GM10266 (cell line): ENCODE results near the gene SAMD11.

Experiments used
- DNase-seq: peaks from one replicate; pipeline ENCODE4 v3.0.0; 2012; ENCODE audit errors: extremely low spot score
- TF ChIP-seq, protein P1 (sequence below): IDR thresholded peaks from 2 replicates; pipeline ENCODE4 v1.5.1; 2012; ENCODE audit warnings: mild to moderate bottlenecking, low read depth; ENCODE audit not compliant: control insufficient read depth, insufficient read depth; ENCODE audit errors: missing control alignments

SAMD11 gene

DNA sequence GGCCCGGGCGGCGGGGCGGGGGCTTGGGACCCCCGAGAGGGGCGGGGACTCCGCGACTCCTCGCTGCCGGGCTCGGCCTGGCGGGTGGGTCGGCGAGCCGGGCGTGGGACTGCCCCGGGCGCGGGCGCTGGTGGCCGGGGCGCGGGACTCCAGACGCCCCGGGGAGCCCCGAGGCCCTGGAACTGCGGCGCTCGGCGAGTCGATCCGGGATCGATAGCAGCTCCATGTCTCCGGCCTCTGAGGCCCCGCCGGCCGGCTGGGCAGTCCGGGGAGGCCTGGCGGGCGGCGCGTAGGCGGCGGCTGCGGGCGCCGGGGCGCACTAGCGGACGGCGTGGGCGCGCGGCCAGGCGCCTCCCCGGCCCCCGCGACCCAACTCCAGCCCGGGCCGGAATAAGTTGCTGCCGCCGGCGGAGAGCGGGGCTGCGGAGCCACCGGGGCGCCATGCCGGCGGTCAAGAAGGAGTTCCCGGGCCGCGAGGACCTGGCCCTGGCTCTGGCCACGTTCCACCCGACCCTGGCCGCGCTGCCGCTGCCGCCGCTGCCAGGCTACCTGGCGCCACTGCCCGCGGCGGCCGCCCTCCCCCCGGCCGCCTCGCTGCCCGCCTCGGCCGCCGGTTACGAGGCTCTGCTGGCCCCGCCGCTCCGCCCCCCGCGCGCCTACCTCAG is 400 bp downstream of the SAMD11 start:
- TF ChIP-seq, protein P1, sequence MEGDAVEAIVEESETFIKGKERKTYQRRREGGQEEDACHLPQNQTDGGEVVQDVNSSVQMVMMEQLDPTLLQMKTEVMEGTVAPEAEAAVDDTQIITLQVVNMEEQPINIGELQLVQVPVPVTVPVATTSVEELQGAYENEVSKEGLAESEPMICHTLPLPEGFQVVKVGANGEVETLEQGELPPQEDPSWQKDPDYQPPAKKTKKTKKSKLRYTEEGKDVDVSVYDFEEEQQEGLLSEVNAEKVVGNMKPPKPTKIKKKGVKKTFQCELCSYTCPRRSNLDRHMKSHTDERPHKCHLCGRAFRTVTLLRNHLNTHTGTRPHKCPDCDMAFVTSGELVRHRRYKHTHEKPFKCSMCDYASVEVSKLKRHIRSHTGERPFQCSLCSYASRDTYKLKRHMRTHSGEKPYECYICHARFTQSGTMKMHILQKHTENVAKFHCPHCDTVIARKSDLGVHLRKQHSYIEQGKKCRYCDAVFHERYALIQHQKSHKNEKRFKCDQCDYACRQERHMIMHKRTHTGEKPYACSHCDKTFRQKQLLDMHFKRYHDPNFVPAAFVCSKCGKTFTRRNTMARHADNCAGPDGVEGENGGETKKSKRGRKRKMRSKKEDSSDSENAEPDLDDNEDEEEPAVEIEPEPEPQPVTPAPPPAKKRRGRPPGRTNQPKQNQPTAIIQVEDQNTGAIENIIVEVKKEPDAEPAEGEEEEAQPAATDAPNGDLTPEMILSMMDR, result no peak
- no peak for DNase-seq

DNA sequence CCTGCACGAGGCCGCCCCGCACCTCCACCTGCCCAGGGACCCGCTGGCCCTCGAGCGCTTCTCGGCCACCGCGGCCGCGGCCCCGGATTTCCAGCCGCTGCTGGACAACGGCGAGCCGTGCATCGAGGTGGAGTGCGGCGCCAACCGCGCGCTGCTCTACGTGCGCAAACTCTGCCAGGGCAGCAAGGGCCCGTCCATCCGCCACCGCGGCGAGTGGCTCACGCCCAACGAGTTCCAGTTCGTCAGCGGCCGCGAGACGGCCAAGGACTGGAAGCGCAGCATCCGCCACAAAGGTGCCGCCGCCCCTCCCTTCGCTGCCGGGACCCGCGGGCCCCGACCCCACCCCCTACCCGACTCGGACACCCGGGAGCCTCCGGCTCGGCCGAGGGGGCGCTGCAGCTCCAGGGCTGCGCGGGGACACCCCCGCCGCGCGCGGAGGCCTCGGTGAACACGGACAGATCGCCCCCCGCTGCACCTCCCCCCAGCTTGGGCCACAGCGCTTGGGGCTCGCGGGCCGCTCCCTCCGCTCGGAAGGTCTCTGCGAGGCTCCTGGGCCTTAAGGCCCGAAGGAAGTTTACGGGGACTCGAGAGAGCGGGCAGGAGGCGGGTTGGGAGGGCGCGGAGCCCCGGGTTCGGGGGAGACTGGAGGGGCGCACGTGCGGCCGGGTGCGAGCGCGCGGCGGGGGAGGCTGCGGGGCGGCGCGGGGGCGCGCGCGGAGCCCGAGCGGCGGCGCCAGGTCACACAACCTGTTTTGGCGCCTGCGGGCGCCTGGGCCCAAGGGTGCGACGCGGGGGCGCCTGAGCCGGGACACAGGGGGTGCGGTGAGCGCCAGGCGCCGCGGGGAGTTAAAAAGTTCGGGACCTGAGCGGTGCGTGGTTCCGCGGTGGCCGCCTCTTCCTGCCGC is 1.2 kb downstream of the SAMD11 start:
- TF ChIP-seq, protein P1, result no peak
- no peak for DNase-seq

DNA sequence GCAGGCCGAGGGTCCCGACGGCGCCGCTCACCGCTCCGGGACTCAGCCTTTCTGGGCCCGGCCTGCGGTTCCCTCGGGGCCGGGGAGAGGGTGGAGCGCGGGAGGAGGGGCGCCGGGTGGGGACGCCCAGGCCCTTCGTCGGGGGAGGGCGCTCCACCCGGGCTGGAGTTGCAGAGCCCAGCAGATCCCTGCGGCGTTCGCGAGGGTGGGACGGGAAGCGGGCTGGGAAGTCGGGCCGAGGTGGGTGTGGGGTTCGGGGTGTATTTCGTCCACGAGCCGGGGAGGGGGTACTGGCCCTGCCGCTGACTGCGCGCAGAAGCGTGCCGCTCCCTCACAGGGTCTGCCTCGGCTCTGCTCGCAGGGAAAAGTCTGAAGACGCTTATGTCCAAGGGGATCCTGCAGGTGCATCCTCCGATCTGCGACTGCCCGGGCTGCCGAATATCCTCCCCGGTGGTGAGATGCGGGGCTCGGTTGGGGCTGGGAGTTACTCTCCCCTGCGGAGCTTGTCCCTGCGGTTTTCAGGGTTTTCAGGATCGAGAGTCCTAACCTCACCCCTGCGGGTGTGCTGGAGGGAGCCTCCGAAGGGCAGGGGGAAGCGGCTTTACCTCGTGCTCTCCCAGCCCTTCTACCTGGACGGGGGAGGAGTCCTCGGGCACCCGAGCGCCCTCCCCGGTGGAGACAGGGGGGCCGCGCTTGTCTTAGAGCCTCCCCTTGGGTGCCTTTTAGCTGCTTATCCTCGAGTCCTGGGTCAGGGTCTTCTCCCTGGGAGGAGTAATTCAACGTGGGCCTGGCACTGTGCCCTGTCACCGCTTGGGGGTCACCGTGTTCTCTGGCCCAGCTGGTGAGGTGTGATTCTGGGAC is 2.1 kb downstream of the SAMD11 start:
- DNase-seq, result no peak
- TF ChIP-seq, protein P1, result no peak

DNA sequence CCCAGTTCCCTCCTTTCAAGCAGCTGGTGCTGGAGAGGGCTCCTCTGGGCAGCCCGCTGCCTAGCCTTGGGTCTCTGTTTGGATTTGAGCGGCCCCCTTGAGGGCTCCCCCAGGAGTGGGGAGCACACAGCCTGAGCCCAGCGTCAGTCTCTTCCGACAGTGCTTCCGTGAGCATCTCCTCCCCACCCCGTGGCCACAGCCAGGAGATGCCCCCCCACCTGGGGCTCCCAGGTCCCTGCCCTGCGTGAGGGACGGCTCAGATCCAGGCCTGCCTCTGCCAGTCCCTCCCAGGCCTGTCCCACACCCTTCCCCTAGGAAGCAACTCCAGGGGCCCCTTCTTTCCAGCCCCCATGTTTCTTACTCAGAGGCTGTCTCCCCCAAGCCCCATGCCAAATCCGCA is 3.5 kb downstream of the SAMD11 start:
- TF ChIP-seq, protein P1, result no peak
- DNase-seq, result no peak

DNA sequence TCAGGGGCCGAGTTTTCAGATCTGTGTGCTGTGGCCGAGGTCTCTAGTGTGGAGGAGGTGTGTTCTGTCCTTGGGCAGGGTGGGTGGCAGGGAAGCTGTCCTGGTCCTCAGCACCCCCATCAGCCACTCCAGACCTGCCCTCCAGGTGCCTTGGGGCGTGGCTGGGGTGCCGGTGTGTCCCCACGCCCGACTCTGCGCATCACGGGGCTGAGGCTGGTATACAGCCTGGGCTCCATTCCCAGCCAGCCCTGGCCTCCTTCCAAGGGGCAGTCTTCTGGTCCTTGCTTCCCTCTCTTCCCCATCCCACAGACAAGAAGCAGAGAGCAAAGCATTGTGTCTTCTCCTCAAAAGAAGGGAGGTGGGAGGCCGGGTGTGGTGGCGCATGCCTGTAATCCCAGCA is 4.0 kb downstream of the SAMD11 start:
- TF ChIP-seq, protein P1, result no peak
- no peak for DNase-seq

DNA sequence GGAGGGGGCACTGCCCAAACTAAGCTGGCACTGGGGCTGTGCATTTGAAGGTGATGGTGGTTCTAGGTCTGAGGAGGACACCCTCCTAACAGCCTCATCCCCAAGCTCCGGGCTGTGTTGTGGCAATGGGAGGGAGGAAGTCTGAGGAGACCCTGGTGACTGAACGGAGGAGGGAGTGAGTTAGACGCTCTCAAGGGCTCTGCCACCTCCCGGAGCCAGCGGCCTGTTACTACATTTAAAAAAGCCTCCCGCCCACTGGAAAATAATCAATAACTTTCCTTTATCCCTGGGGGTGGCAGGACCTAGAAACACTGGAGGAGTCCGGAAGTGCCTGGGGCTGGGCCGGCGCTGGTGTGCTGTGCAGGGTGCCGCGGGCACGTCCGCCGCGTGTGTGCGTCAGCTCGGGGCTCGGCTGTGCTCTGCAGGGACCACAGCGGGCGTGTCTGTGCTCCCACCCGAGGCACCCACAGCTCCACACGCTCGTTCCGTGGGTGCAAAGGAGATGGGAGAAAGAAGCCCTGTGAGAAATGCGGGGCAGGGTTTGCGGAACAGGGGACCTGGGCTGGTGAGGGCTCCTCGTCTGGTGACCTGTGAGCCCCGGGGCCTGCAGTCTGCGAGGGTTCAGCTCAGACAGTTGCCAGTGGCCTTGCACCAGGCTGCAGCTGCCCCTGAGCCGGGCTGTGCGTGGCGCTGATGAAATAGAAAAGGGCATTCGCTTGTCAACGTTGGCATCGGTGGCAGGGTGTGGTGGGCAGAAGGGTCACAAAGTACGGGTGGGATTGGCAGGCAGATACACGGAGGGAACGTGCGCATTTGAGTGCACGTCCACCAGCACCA is 5.3 kb downstream of the SAMD11 start:
- no peak for DNase-seq
- TF ChIP-seq, protein P1, result no peak
